ENCODE data around the gene UBE2R2. TPM values are rescaled to one million over a fixed set of nuclear protein-coding genes. Genes with fewer than 3 reads are reported as not detected.

The UBE2R2 gene
- total and polyA plus RNA-seq, 2 of the 8 experiments (the other 6 are each of a cell fraction or from before 2014, with no cell fraction given) = 19.4 to 42.1 TPM

- no peak for TF ChIP-seq KDM1A (IDR thresholded peaks at IDR 0.05; ENCODE audit: borderline replicate concordance, low read length)
Measured at GRCh38 chr9:33926746-33927485, 110.0 kb downstream of the UBE2R2 start (continued).
